ENCODE results near the gene SMR3B. TPM values are rescaled to one million over a fixed set of nuclear protein-coding genes. Genes with fewer than 3 reads are reported as not detected.

Gene SMR3B
- total RNA-seq, 2 donors from 2014 or later, result not detected

GRCh38 chr4:70372760-70373159 lies 10.2 kb upstream of the SMR3B start:
- Histone ChIP-seq H3K27me3 (no peaks in the 10 kb centered on the region), H3K36me3 (no peaks in the 10 kb centered on the region), H3K27ac (no peak overlapping the region), H3K9me3 (no peaks in the 10 kb centered on the region), H3K4me3 (no peak overlapping the region), H3K4me1 (no peaks in the 10 kb centered on the region)
- TF ChIP-seq CTCF (IDR thresholded peaks at IDR 0.05), result no peak
- DNase-seq (ENCODE audit: low spot score), result no peak

GRCh38 chr4:70380578-70380977 lies 2.4 kb upstream of the SMR3B start:
- H3K4me1 ChIP-seq, result no peaks in the 10 kb centered on the region
- no peaks in the 10 kb centered on the region for H3K36me3 ChIP-seq
- H3K27ac ChIP-seq, result no peak overlapping the region
- TF ChIP-seq CTCF (IDR thresholded peaks at IDR 0.05), result no peak
- no peak for DNase-seq (ENCODE audit: low spot score)
- H3K4me3 ChIP-seq, result no peak overlapping the region
- no peaks in the 10 kb centered on the region for H3K27me3 ChIP-seq
- no peaks in the 10 kb centered on the region for H3K9me3 ChIP-seq

- DNase-seq (ENCODE audit: low spot score), result no peak
- H3K36me3 ChIP-seq, result no peaks in the 10 kb centered on the region
- no peaks in the 10 kb centered on the region for H3K27me3 ChIP-seq
- TF ChIP-seq CTCF (IDR thresholded peaks at IDR 0.05), result no peak
- no peak overlapping the region for H3K4me3 ChIP-seq
- no peak overlapping the region for H3K27ac ChIP-seq
- H3K9me3 ChIP-seq, result peaks cover 0 to 5% of the 10 kb centered on the region in 2 donors
- no peaks in the 10 kb centered on the region for H3K4me1 ChIP-seq
These were observed 9.3 kb downstream of the SMR3B start for GRCh38 chr4:70392057-70392776.

- peaks cover 0 to 5% of the 10 kb centered on the region in 2 donors for H3K9me3 ChIP-seq
- H3K27me3 ChIP-seq, result no peaks in the 10 kb centered on the region
- no peaks in the 10 kb centered on the region for H3K36me3 ChIP-seq
- DNase-seq (ENCODE audit: low spot score), result no peak
- H3K4me3 ChIP-seq, result no peak within 1 kb of the TSS
- no peaks in the 10 kb centered on the region for H3K4me1 ChIP-seq
- TF ChIP-seq CTCF (IDR thresholded peaks at IDR 0.05), result no peak
- no peak within 1 kb of the TSS for H3K27ac ChIP-seq
These were observed 14.6 kb downstream of the SMR3B start, which contains the start of gene OPRPN for GRCh38 chr4:70397580-70397979. OPRPN (plus strand) TSS chr4:70397940; CDS start chr4:70399286, 1,346 bp downstream.

- no peaks in the 10 kb centered on the region for H3K36me3 ChIP-seq
- H3K4me1 ChIP-seq, result no peaks in the 10 kb centered on the region
- peaks cover 0 to 5% of the 10 kb centered on the region in 2 donors for H3K9me3 ChIP-seq
- TF ChIP-seq CTCF (IDR thresholded peaks at IDR 0.05), result no peak
- no peak overlapping the region for H3K4me3 ChIP-seq
- H3K27ac ChIP-seq, result no peak overlapping the region
- H3K27me3 ChIP-seq, result no peaks in the 10 kb centered on the region
- no peak for DNase-seq (ENCODE audit: low spot score)
These were observed 16.4 kb downstream of the SMR3B start for GRCh38 chr4:70399319-70399718.

GRCh38 chr4:70402762-70403161 lies 19.8 kb downstream of the SMR3B start:
- TF ChIP-seq CTCF (IDR thresholded peaks at IDR 0.05), result no peak
- Histone ChIP-seq H3K27ac (no peak overlapping the region), H3K36me3 (no peaks in the 10 kb centered on the region), H3K27me3 (no peaks in the 10 kb centered on the region), H3K9me3 (no peaks in the 10 kb centered on the region), H3K4me3 (no peak overlapping the region), H3K4me1 (no peaks in the 10 kb centered on the region)
- DNase-seq (ENCODE audit: low spot score), result no peak

All from right atrium auricular region (tissue), 2 donors.